ENCODE data around the gene PLEKHA5. TPM values are rescaled to one million over a fixed set of nuclear protein-coding genes. Genes with fewer than 3 reads are reported as not detected.

PLEKHA5 gene
- total and polyA plus RNA-seq, 4 donors, result 4.9 to 88.5 (median 20.9) TPM

DNA sequence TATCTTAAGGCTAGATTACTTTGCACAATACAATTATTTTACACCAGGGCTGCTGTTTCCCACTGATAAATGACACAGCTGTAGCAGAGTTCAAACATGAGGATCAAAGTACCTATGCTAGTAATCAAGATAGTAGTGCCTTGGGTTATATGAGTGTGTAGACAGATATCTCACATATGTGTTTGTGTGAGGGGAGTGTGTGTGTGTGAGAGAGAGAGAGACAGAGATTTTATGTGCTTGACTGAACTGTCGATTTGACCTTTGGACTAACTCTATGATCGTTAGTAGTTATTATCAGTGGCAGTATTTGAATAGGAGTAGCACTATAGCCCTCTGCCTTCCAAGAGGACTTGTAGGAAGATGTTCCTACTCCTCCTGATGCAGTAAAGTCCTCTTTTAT, 15.5 kb downstream of the PLEKHA5 start:
- Histone ChIP-seq H3K4me1 (ENCODE audit: control insufficient read depth in 5 of 5, insufficient read depth in 5 of 5, low read length in 5 of 5) (peaks cover 0 to 19% (median 0%) of the 10 kb centered on the region in 5 donors), H3K9ac (ENCODE audit: insufficient read depth in 1 of 2, low read length in 2 of 2) (no peak overlapping the region), H3K4me3 (no peak overlapping the region), H3K27ac (ENCODE audit: low read depth in 1 of 2, low read length in 1 of 2) (no peak overlapping the region), H3K27me3 (ENCODE audit: control insufficient read depth in 3 of 3, insufficient read depth in 3 of 3, low read length in 2 of 3) (no peaks in the 10 kb centered on the region), H3K36me3 (ENCODE audit: control insufficient read depth in 4 of 4, insufficient read depth in 4 of 4, low read length in 4 of 4) (peaks cover 0 to 24% (median 6%) of the 10 kb centered on the region in 4 donors), H3K9me3 (ENCODE audit: control insufficient read depth in 4 of 4, insufficient read depth in 3 of 4, low read length in 3 of 4) (no peaks in the 10 kb centered on the region)
- WGBS, 2 donors, result 74 to 83% methylated on average over 2 of the region's 2 CpGs
- TF ChIP-seq, protein P1, sequence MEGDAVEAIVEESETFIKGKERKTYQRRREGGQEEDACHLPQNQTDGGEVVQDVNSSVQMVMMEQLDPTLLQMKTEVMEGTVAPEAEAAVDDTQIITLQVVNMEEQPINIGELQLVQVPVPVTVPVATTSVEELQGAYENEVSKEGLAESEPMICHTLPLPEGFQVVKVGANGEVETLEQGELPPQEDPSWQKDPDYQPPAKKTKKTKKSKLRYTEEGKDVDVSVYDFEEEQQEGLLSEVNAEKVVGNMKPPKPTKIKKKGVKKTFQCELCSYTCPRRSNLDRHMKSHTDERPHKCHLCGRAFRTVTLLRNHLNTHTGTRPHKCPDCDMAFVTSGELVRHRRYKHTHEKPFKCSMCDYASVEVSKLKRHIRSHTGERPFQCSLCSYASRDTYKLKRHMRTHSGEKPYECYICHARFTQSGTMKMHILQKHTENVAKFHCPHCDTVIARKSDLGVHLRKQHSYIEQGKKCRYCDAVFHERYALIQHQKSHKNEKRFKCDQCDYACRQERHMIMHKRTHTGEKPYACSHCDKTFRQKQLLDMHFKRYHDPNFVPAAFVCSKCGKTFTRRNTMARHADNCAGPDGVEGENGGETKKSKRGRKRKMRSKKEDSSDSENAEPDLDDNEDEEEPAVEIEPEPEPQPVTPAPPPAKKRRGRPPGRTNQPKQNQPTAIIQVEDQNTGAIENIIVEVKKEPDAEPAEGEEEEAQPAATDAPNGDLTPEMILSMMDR (IDR thresholded peaks at IDR 0.05; ENCODE audit: control extremely low read depth, extremely low read depth), result no peak
- ATAC-seq (ENCODE audit: insufficient read depth, low FRiP score) (no peak), DNase-seq (no peak)

DNA sequence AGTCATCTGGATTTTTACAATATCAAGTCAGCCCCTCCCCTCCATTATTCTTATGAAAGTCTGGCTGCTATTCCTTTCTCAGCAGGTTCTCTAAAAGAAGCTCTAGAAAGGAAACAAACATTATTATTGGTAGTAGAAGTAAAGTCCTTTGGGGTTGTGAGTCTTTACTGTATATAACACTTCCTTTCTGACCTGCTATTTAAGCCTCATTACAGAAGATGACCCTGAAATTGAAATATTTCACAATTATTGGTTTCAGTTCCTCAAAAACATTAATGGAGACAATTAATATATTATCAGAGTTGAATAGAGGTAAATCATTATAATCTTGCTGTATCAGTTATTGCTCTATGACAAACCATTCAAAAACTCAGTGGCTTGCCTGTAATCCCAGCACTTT, 19.3 kb downstream of the PLEKHA5 start:
- TF ChIP-seq, protein P1 (IDR thresholded peaks at IDR 0.05; ENCODE audit: control extremely low read depth, extremely low read depth), result no peak
- no peak overlapping the region for H3K9ac ChIP-seq (ENCODE audit: insufficient read depth in 1 of 2, low read length in 2 of 2)

DNA sequence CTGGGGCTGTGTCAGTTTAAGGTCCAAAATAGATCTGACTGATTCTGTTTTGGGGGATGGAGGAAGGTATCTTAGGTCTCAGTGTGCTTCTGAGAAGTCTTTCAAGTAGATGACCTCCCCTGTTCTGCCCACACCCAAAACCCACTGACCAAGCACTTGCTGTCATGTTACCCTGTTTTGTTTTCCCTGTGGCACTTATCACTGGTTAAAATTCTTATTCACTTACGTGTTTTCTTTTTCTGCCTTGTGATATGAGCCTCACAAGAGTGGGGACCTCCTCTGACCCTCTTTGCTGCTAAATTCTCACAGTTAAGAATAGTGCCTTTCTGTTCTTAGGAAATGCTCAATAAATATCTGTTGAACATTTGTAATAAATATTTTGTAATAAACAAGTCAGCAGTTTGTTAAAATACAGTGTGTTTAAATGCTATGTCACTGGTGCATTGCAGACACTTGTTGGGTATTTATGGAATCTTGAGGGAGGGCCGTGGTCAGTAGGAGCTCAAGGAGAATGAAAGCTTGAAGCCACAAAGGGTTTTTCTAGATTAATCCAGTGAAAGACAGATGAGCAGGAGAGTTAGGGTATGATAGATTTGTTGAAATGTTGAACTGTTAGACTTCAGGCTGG, 20.9 kb downstream of the PLEKHA5 start:
- Histone ChIP-seq H3K27ac (ENCODE audit: low read depth in 1 of 2, low read length in 1 of 2) (peak overlapping the region in 1 of 2 donors; percentile 96), H3K4me3 (no peak overlapping the region), H3K27me3 (ENCODE audit: control insufficient read depth in 3 of 3, insufficient read depth in 3 of 3, low read length in 2 of 3) (no peaks in the 10 kb centered on the region), H3K4me1 (ENCODE audit: control insufficient read depth in 5 of 5, insufficient read depth in 5 of 5, low read length in 5 of 5) (peaks cover 0 to 19% (median 5%) of the 10 kb centered on the region in 5 donors), H3K36me3 (ENCODE audit: control insufficient read depth in 4 of 4, insufficient read depth in 4 of 4, low read length in 4 of 4) (peaks cover 0 to 15% (median 6%) of the 10 kb centered on the region in 4 donors), H3K9me3 (ENCODE audit: control insufficient read depth in 4 of 4, insufficient read depth in 3 of 4, low read length in 3 of 4) (no peaks in the 10 kb centered on the region), H3K9ac (ENCODE audit: insufficient read depth in 1 of 2, low read length in 2 of 2) (no peak overlapping the region)
- ATAC-seq (ENCODE audit: insufficient read depth, low FRiP score), result no peak
- DNase-seq, result no peak
- 76 to 78% methylated on average over 2 of the region's 2 CpGs for WGBS, 2 donors
- TF ChIP-seq, protein P1 (IDR thresholded peaks at IDR 0.05; ENCODE audit: control extremely low read depth, extremely low read depth), result no peak

More for the DNA sequence above, 19.3 kb downstream of the PLEKHA5 start:
- no peaks in the 10 kb centered on the region for H3K27me3 ChIP-seq (ENCODE audit: control insufficient read depth in 3 of 3, insufficient read depth in 3 of 3, low read length in 2 of 3)
- ATAC-seq (ENCODE audit: insufficient read depth, low FRiP score) (no peak), DNase-seq (no peak)
- no peaks in the 10 kb centered on the region for H3K9me3 ChIP-seq (ENCODE audit: control insufficient read depth in 4 of 4, insufficient read depth in 3 of 4, low read length in 3 of 4)
- peaks cover 0 to 20% (median 9%) of the 10 kb centered on the region in 4 donors for H3K36me3 ChIP-seq (ENCODE audit: control insufficient read depth in 4 of 4, insufficient read depth in 4 of 4, low read length in 4 of 4)
- H3K27ac ChIP-seq (ENCODE audit: low read depth in 1 of 2, low read length in 1 of 2), result no peak overlapping the region
- H3K4me1 ChIP-seq (ENCODE audit: control insufficient read depth in 5 of 5, insufficient read depth in 5 of 5, low read length in 5 of 5), result peaks cover 0 to 17% (median 0%) of the 10 kb centered on the region in 5 donors
- no peak overlapping the region for H3K4me3 ChIP-seq

Data from lung (tissue), 12 donors.